ENCODE results near the gene BNIP2.
"Not testable (repeated sequence)": the region's sequence is repeated elsewhere in the genome, so short reads cannot be mapped to it uniquely, and the experiment has no call there.

BNIP2 gene, protein sequence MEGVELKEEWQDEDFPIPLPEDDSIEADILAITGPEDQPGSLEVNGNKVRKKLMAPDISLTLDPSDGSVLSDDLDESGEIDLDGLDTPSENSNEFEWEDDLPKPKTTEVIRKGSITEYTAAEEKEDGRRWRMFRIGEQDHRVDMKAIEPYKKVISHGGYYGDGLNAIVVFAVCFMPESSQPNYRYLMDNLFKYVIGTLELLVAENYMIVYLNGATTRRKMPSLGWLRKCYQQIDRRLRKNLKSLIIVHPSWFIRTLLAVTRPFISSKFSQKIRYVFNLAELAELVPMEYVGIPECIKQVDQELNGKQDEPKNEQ

DNA sequence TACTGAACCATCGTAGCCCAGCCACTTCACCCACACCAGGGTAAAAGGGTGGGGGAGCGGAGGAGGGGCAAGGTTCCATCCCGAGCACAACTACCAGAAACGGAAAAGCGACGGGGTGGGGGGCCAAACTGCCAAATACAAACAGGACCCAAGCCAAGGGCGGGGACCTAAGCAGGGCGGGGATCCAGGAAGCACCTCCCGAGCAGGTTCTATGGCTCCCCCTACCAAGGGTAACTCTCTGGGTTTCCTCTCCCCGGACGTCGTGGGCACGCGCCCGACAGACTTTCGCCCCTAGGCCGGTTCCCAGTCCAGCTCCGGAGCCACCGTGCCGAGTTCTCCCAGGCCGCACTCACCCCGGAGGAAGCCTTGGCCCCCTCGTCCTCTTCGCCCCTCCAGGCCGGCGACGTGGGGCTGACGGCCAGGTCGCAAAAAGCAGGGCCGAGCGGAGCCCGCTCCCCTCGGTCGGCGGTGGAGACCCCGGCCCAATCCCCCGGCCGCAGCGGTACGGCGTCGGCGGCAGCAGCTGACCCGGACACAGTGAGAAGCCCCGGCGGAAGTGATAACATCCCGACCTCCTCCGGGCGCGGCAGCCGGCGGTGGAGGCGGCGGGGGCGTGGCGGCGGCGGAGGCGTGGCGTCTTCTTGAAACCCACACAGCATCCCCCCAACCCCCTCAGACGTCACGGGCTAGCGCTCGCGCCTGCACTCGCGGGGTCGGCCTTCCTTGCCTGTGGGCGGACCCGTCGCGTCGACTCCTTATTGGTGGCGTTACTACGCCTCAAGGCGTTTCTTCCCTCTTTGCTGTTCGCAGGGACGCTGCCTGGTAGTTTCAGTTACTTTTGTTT, at the start of gene BNIP2:
BNIP2 (minus strand) TSS at position 539 of the 844 bp plus-strand sequence. CDS start 6,863 bp downstream, outside the sequence.
- peak; percentile 99 for DNase-seq

DNA sequence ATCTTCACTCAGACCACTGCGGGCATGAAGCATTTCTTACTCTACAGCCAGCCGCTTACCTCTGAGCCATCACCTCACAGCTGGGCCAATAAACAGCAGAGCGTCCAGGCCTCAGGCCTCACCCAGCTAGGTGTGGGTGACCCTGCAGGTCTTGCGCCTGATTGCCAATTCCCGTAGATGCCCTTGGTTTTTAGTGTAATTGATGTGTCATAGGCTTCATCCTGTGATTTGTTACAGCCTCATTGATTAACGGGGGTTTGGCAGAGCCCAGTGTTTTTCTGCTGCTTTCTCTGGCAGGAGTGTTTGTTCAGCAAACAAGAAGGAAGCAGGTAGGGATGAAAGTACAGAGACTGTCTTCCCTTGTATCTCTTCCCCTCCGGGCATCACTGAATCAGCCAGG, 49.6 kb upstream of the BNIP2 start:
- DNase-seq = no peak

DNA sequence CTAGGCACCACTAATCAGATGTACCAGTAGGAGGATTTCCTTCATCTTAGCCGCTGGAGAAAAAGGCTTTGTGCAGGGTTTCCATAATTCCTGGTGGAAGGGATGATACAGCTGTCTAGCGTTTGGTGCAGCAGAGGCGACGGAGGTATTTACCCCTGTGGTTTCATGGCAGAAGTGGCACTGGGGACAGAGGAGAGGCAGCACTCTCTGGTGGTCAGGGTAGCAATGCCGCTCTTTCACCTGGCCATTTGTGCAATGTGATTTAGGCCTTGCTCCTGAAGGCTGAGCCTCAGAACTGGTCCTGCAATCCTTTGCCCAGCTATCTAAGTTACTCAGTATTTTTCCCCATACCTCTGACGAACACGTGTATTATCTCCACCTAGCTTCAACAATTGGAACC, 47.1 kb upstream of the BNIP2 start:
- peak; percentile 37 for DNase-seq

DNA sequence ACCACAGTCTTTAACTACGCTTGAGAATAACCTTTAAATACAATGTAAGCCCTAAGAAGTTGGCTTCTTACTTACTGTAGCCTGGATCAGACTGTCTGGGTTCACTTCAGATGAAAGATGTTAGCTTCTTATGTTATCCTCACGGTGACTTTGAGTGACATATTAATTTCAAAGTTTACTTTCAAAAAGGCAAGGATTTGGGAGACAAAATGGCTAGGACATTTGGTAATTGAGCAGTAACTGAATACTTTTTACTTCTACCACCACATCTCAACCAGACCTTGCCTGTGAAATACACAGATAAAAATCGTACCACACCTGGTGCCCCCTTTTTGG, 36.0 kb upstream of the BNIP2 start:
- DNase-seq = no peak

DNA sequence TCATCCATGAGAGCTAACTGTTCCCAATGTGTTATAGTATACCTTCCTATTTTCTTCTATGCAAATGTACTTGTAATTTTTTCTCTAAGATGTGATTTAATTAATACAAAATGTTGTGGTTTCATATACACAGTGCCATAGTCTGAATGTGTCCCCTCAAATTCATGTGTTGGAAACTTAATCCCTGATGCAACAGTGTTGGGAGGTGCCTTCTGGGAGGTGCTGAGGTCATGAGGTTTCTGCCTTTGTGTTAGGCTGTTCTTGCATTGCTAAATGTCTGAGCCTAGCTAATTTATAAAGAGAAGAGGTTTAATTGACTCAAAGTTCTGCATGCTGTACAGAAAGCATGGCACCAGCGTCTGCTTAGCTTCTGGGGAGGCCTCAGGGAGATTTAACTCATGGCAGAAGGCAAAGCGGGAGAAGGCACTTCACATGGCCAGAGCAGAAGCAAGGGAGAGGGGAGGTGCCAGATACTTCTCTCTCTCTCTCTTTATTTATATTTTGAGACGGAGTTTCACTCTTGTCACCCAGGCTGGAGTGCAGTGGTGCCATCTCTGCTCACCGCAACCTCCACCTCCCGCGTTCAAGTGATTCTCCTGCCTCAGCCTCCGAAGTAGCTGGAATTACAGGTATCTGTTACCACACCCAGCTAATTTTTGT, 34.7 kb upstream of the BNIP2 start:
- DNase-seq = no peak

DNA sequence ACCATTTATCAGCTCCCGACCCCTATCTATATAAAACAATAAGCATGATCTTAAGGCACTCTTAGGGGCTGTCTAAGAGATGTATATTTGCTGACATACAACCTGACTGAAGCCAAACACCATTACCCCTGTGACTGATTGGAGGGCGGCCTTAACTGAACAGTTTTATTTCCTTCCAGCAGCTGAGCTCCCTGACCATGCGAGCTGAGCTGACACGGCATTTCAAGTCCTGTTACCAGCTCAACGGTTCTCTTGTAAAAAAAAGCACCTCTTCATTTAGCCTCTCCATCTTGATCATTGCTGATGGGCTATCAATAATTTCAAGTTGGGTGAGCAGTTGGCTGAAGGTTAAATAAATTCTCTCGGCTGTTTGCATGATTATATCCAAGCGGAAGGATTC, 33.4 kb upstream of the BNIP2 start:
- DNase-seq = no peak

DNA sequence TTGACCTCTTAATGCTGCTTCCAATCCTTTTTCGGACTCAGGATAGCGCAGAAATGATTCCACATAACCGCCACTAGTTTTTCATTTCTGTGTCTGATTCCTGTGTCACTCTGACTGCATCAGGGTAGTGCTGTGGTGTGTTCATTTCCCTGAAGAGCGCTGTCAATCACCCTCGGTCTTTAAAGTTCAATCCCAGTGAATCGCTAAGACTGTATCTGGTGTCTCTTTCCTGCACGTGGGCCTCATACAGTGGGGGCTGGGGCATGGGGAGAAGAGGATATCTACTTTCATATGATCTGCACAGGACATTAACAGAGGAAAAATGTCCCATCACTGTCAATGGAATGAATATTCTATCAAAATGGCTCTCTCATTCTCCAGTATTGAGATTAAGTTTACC, 32.9 kb upstream of the BNIP2 start:
- no peak for DNase-seq

DNA sequence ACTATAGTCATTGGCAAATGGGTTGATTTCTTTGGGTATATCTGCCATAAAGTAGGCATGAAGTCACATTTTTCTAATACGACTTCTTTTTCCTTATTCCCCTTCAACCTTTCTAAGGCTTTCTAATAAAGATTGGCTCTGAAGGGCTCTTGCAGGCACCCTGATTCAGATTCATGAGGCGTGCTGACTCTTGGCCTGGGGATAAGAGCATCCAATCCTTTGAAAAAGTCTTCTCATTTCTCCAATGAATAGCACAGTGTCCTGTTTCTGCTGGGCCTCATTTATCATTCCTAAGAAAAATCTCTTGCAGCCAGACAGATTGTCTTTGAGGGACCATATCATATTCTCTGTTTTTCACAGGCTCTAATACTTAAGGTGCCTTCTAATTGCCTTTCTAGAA, 32.3 kb upstream of the BNIP2 start:
- DNase-seq = no peak

DNA sequence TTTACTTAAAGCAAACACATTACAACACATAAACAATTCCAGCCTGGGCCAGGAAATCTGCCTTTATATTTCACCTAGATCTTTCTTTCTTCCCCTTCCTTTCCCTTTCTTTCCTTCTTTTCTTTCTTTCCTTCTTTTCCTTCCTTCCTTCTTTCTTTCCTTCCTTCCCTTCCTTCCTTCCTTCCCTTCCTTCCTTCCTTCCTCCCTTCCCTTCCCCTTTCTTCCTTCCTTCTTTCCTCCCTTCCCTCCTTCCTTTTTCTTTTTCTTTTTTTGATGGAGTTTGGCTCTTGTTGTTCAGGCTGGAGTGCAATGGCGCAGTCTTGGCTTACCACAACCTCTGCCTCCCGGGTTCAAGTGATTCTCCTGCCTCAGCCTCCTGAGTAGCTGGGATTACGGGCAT, 24.1 kb upstream of the BNIP2 start:
- no peak for DNase-seq

DNA sequence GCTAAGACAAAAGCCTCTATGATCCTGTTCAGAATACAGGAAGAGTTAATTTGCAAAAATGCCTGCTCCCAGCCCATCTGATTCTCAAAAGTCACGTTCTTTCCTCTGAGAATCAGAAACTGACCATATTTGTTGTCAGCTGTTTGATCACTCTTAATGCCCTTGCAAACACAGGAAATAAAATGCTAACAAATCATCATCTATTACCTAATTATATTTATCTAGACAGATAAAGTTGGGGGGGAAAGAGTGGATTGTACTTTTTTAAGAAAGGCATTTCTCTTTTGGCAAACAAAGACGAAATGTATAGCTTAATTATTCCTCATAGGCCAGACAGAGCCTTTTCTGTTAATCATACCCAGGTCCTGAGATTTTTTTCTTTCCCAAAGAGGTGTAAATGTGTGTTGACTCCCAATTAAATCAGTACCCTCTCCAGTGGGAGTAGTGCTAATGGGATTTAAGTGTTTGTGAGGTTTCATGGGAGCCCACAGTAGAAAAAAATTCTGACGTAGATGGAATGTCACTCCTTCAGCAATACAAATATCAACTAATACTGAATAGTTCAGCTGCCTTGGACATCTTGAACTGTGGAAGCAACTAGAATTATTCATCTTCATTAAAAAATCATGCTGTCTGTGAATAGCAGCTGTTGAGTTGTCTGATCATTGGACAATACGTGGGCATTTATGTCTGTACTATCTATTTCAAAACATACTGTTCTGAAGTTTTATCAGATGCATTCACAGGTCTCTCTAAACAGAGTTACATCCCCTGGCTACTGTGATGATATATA, 22.5 kb upstream of the BNIP2 start:
- DNase-seq = peak; percentile 41

DNA sequence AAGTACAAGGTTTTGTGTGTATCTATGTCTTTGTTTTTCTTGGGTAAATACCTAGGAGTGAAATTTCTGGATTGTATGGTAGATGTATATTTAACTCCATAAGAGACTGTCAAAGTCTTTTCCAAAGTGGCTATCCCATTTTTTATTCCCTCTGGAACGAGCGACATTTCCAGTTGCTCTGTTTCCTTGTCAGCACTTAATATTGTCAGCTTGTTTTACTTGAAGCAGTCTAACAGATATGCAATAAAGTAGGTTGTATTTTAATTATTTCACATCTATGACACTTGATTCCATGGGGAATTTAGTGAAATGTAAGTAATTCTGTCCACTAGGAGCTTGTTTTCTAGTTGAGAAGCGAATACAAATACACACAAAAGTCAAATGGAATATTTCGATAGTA, 18.5 kb upstream of the BNIP2 start:
- no peak for DNase-seq

DNA sequence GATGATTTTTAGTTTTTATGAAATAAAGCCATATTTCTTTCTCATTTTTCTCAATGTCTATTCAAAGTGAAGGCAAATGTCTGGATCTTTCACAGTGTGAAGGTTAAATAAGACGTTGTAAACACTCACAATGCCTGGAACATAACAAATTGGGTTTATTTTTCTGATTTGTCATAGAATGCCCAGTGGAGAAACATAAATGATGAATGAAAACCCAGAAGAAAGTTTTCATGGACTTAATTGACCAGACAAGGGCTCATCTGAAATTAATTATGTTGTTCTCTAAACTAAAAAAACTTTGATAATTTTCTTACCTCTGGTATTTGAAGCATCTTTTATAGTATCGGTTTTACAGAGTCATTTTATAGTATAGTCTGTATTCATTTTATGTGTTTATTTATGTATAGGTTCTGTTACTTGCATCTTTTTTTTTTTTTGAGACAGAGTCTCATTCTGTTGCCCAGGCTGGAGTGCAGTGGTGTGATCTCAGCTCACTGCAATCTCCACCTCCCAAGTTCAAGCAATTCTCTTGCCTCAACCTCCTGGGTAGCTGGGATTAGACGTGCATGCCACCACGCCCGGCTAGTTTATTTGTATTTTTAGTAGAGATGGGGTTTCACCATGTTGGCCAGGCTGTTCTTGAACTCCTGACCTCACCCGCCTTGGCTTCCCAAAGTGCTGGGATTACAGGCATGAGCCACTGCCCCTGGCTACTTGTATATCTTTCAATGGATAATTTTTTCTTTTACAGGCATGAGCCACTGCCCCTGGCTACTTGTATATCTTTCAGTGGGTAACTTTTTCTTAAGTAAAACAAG, 15.1 kb upstream of the BNIP2 start:
- no peak for DNase-seq

DNA sequence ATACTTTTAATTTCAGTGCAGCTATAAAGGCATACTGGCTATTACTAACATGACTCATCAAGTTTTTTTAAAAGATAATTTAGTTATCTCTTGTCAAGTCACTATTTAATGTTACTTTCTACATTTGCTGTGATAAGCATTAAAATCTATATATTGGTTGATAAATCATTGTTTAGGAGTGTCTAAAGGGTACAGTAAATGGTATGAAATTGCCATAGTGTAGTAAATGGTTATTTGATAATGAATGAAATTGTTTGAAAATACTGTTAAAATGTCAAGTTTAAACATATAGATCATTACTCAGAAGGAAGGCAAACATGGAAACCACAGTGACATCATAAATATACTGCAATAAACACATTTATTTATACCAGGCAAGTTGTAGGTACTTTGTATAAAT, 13.2 kb upstream of the BNIP2 start:
- no peak for DNase-seq

DNA sequence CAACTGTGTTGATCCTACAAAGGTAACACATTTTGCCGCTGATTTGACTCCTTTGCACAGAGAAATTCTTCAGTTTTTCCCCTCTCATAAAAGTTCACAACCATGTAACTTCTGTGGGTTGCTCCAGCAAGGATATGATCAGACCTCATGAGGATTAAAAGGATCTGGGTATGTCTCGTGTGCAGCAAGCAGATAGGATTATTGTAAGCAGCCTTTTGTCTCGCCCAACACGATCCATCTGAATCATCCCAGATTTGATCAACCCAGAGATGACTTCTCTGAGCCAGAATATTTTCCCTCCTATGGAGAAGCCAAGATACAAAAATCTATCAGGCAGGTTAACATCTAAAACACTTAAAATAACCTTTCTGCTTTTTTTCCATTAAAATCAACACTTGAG, 12.8 kb upstream of the BNIP2 start:
- DNase-seq = peak; percentile 93

DNA sequence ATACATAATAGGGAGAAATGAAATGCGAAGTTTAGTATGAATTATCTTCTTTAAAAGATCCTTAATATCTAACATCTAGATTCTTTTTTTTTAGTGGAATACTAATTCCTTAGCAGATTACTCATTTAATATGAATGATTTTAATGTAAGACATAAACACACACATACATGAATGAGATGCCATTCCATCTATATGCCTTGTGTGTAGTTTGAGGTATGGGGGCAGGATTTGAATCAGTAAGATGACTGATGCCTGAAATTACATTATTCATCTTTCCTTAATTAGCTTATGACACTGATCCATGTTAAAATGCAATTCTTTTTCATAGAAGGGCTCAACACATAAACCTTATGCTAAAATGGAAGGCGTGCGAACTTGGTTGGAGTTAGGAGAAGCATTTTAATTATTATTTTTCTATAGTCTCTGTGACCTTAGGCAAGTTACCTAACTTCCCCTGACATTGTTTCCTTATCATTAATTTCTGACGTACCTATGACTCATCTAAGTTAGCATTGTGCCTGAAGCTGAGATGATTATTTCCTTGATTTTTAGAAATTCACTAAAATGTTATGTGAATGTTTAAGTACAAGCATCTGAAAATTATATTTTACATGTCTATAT, 10.8 kb upstream of the BNIP2 start:
- no peak for DNase-seq

DNA sequence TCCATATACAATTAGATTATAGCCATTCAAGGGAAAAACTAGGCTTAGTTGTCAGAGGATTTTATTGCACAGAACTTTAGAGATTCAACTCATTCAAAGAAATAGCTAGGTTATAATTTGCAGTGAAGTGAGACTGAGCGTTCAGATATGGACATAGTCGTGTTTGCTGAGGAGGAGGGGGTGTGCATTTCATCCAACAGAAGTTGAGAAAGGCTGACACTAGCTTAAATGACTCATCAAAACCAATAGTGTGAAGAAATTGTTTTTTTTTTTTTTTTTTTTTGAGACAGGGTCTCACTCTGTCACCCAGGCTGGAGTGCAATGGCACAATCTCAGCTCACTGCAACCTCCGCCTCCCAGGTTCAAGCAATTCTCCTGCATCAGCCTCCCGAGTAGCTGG, 8.9 kb upstream of the BNIP2 start:
- DNase-seq = not testable (repeated sequence)

DNA sequence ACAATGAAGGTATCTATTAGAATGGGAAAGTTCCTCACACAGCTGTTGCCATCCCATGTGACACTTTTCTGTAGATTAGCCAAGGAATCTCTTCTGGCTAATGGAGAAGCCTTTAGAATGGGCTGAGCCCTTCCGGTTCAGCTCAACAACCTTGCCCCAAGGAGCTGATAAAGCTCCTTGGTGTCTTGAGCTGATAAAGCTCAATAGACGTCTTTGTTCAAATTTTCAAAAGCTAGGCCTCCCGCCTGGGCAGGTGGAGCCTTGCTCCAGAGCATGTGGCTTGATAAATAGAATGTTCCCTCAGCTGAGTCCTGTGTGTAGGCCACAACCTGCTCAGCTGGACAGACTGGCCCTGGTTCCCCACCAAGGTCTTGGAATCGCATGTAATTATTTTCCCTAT, 7.2 kb upstream of the BNIP2 start:
- no peak for DNase-seq

DNA sequence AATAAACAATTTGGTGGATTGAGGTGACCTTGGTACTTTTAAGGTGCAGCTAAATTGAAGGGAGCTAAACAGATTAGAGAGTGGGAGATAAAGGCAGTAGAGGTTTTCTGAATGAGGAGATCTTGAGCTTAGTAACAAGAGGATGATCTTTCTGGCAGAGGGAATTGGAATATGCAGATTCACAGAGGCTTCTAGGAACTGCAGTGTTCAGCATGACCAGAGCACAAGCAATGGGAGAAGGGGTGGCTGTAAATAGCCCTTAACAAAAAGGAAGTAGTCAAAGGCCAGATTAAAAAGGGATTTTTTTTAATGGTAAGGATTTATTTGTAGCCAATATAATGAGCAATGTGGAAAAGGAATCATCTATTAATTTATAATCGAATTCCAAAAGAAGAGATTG, 5.7 kb upstream of the BNIP2 start:
- peak; percentile 55 for DNase-seq

DNA sequence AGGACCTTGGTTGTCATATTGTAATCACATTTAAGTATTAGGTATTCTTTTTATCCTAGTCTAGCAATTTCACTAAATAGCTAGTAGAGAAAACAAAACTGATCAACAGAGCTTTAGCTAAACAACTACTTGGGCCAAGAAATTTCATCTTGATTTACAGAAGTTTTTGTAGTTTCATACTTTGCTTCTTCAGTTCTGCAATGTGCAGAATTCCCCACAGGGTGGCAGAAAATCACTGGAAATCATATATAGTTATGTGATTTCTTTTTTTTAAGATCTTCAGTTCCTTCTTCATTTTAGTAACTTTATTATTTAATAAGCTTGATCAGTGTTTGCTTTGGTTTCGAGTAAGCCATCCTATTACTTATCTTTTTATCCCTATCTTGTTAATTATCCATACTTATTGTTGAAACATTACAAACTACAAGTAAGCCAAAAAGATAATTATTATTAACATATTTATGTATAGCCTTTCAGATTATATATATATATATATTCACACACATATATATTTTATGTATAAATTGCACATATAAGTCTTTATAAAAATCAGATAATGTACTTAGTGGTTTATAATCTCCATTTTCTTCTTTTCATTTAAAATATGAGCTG, 2.2 kb upstream of the BNIP2 start:
- DNase-seq = peak; percentile 54

DNA sequence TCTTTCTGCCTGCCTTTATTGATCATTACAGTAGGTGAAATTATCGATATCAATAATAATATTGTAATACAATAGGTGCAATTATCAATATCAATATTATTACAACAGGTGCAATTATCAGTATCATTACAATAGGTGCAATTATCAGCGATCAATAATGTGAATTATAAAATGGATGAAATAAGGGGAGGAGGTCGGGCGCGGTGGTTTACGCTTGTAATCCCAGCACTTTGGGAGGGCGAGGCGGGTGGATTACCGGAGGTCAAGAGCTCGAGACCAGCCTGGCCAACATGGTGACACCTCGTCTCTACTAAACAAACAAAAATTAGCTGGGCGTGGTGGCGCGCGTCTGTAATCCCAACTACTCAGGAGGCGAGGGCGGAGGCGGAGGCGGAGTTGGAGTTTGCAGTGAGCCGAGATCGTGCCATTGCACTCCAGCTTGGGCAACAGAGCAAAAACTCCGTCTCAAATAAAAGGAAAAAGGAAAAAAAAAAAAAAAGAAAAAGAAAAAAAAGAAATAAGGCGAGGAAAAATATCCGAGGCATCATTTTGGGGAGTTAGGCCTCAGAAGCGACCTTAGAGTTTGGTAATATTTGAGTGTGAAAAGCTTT, 611 bp upstream of the BNIP2 start:
- peak; percentile 93 for DNase-seq

DNA sequence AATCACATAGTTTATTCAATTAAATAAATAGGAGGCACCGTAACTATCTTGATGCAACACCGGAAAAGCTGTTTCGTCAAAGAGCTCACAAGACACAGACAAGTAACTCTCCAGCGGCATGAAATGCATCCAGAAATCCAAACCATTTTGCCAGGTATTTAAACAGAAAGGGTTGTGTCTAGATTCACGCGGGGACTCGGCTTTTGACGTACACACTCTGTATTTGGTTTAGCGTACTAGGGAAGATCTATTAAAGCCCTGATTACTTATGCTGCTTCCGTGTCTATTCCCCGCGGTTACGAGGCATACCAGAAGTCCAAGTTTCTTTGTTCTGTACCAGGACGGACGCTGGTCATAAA, 718 bp downstream of the BNIP2 start:
- peak; percentile 61 for DNase-seq

All from NCI-H82 (cell line).